Measurements from ENCODE around the gene PET100.

PET100 gene

DNA sequence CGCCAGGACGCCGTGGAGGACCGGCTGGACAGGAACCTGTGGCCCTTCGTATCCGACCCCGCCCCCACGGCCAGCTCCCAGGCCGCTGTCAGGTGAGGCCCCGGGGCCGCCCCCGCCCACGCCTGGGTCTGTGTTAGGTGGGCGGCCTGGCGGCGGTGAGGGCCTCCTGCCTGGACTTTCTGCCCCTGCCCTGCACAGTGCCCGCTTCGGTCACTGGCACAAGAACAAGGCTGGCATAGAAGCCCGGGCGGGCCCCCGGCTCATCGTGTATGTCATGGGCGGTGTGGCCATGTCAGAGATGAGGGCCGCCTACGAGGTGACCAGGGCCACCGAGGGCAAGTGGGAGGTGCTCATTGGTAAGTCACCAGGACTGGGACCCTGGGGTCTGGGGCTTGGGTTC is 17.6 kb downstream of the PET100 start:
- in situ Hi-C loops (cut with HindIII; ENCODE audit: low sequenced_read_pairs) = no loop called here

DNA sequence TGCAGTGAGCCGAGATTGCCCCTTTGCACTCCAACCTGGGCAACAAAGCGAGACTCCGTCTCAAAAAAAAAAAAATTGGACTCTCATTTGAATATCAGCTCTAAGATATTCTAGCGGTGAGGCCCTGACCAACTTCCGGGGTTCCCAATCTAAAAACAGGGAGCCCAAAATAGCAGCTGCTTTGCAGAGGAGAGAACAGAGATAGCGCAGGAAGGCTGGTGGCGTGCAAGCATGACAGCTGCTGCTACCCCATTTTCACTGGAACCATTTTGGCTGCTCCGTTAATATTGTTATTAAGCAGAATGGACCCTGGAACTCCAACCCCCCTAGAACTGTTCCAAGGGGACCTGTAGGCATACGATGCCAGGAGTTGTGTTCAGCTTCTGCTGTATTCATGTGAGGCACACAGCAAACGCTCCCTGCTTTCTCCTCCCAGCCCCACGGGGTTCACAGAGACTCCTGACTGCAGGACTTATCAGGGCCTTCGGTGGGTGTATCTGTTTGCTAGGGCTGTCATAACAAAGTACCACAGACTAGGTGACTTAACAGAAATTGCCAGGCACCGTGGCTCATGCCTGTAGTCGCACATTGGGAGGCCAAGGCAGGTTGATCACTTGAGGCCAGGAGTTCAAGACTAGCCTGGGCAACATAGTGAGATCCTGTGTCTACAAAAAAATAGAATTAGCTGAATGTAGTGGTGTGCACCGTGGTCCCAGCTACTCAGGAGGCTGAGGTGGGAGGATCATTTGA is 18.8 kb downstream of the PET100 start:
- in situ Hi-C loops (cut with HindIII; ENCODE audit: low sequenced_read_pairs) = no loop called here

DNA sequence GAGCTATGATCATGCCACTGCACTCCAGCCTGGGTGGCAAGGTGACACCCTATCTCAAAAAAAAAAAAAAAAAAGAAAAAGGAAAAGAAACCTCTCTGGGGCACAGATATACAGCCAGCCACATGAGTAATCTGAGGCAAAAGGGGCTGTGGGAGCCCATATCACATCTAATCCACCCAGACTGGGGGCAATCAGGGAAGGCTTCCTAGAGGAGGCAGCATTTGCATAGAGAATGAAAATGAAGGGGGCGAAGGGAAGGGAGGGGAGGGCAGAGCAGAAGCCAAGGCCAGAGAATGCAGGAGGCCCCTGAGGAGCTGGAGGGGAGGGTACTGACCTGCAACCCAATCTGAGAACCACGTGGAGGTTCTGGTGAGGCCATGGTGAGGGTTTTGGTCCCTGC is 20.6 kb downstream of the PET100 start:
- in situ Hi-C loops (cut with HindIII; ENCODE audit: low sequenced_read_pairs) = no loop called here

DNA sequence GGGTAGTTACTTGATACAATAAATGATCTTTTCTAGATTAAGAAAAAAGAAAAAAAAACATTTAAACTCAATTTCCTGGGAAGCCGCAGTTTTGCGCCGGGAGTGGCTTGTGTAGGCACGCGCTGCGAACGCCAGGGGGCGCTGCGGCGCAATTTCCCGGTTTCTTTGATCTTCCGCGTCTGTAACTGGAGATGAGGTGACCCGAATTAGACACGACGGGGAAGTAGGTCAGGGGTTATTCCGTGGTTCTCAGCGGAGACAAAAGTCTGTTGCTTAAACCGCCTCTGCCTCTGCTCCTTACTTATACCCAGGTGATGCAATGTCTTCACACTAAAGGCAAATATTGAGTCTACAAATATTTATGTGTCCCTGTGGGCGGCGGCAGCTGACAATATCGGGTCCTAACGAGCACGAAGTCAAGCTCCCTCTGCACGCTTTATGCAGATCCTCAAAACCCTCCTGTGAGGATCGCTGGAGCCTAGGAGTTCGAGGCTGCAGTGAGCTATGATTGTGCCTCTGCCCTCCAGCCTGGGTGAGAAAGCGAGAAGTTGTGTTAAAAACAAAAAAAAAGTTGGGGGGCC is 22.6 kb downstream of the PET100 start:
- in situ Hi-C loops (cut with HindIII; ENCODE audit: low sequenced_read_pairs) = no loop called here

DNA sequence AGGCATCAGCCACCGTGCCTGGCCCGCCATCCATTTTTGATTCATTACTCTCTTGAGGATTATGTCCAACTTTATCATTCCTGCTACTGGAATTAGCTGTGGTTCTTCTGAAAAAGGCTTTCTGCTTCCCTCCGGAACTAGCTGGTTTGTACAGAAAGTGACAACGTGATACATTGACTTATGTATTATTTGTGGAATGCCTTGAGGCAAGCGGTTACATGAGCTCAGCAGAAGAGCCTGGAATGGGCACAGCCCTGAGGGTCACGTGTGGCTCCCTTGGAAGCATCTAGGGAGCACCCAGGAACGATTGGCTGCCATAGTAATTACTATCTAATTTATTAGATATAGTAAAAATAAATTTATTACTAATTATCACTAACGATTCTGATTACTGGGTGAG is 24.8 kb downstream of the PET100 start:
- in situ Hi-C loops (cut with HindIII; ENCODE audit: low sequenced_read_pairs) = no loop called here

DNA sequence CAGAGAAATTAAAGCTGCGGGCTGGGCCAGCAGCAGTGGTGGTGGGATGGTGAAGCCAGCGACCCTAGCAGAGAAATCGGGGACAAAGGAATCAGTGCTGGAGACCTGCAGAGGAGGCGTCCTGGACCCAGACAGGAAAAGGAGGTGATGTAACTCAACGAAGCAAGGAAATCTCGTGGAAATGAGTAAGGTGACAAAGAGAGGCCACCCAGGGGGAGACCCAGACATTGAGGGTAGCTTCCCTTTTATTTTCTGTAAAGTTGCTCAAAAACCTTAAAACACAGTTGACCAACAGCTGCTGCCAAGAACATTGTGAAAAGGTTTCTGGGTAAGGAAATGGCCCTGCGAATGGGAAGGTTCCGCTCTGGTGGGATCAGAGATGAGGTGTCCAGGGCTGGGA is 26.0 kb downstream of the PET100 start:
- in situ Hi-C loops (cut with HindIII; ENCODE audit: low sequenced_read_pairs) = no loop called here

DNA sequence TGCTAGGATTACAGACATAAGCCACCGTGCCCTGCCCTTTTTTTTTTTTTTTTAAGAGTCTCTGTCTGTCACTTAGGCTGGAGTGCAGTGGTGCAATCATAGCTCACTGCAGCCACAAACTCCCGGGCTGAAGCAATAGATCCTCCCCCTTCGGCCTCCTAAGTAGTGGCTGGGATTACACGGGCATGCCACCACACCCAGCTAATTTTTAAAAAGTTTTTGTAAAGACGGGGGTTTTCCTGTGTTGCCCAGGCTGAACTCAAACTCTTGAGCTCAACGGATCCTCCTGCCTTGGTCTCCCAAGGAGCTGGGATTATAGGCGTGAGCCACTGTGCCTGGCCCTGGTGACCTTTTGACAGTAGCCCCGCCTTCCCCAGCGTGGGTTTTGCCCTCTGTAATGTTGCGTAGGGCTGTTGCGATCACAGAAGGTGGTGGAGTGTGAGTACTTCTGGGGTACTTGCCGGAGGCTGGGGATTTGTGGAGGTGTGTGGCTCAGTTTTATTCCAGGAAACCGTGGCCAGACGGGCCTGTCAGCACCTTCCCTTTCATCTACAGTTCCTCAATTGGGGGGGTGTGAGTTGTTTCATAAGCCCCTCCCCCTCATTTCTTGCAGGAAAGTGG is 27.6 kb downstream of the PET100 start:
- in situ Hi-C loops (cut with HindIII; ENCODE audit: low sequenced_read_pairs) = no loop called here

DNA sequence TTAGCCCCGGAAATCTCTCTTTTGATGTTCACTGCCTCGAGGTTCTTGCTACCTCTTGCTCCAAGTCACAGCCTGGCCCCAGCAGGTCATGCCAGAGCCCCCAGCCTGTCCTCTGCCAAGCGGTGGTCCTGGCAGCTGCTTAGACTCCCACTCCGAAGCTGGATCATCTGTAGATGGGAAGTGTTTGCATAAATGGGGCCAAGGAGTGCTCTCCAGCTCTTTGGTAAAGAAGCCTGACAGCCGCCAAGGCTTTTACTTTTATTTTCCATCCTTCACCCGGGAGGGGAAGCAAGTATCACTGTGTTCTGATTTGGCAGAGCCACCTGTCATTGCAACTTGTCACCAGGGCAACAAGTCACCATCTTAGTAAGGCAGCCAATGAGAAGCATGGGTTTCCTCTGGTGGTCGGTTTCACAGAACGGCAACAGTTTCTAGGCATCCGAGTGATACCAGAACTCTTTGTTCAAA is 28.7 kb downstream of the PET100 start:
- in situ Hi-C loops (cut with HindIII; ENCODE audit: low sequenced_read_pairs) = no loop called here

DNA sequence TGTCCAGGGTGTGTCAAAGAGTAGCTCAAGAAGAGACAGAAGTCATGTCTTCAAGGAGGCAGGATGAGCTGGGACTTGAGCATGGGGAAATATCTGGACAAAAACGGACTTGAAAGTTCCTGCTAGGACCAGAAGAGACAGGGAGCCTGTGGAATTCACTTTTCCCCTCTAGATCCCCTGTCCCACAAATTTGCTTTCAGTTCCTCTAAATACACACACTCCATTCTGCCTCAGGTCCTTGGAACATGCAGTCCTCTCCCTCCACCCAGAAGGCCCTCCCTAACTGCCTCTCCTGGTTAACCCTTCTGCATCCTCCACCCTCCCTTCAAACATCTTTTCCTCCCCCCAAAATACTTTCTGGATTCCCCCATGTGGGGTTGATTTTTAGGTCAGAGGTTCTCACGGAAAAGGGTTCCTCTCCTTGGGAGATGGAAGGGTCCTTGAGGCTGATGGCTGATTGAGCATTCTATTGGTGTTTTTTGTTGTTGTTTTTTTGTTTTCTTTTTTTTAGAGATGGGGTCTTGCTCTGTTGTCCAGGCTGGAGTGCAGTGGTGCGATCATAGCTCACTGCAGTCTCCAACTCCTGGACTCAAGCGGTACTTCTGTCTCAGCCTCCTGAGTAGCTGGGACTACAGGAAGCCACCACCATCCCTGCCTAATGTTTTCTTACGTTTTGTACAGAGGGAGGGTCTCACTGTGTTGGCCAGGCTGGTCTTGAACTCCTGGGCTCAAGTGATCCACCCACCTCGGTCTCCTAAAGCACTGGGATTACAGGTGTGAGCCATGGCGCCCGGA is 32.3 kb downstream of the PET100 start:
- in situ Hi-C loops (cut with HindIII; ENCODE audit: low sequenced_read_pairs) = no loop called here

DNA sequence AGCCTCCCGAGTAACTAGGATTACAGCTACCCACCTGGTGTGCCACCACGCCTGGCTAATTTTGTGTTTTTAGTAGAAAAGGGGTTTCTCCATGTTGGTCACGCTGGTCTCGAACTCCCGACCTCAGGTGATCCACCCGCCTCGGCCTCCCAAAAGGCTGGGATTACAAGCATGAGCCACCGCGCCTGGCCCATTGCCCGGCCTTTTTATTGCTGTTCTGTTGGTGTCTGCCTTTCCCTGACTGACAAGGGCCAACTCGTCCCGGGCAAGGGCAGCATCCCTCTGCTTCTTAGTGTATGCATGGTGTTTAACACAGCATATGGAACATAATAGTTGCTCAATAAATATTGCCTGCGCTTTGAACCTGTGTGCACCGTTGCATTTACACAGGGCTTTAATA is 33.1 kb downstream of the PET100 start:
- in situ Hi-C loops (cut with HindIII; ENCODE audit: low sequenced_read_pairs) = no loop called here

DNA sequence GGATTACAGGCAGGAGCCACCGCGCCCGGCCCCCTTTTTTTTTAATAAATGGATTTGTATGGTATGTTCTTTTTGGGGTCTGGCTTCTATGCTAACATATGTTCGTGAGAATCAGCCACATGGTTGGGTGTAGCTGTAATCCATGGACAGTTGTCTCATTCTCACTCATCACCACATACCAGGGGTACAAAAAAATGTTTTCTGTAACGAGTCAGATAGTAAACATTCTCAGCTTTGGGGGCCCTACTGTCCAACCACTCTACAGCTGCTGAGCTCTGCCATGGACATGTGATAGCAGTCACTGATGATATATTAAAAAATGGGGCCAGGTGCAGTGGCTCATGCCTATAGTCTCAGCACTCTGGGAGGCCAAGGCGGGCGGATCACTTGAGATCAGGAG is 34.1 kb downstream of the PET100 start:
- in situ Hi-C loops (cut with HindIII; ENCODE audit: low sequenced_read_pairs) = no loop called here

DNA sequence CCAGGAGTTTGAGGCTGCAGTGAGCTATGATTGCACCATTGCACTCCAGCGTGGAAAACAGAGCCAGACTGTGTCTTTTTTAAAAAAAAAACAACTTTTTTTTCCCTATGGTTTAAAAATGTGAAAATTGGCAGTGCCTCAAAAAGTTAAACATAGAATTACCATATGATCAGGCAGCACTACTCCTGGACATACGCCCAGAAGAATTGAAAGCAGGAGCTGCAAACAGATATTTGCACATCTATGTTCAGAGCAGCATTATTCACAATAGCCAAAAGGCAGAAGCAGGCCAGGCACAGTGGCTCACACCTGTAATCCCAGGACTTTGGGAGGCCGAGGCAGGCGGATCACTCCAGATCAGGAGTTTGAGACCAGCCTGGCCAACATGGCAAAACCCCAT is 35.5 kb downstream of the PET100 start:
- in situ Hi-C loops (cut with HindIII; ENCODE audit: low sequenced_read_pairs) = no loop called here

DNA sequence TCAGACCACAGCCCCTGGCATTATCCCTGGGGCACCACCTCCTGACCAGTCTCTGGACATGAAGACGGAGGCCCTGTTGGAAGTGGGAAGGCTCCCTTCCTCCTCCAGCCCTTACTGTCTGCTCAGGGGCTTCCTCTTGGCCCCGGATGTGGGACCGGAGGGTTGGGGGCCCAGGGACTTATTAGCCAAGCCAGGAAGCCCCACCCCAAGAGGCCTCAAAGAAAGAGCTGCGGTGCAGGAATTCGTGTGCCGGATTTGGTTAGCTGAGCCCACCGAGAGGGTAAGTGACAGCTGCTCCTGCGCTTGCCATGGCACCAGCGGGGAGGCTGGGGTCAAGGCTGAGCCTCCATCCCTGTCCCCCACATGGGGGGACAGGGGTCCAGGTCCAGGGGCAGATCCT is 39.2 kb downstream of the PET100 start, which contains the start of gene RETN:
Gene RETN, plus strand, starts transcription at position 208 of the 400 bp plus-strand sequence. CDS start 278 bp downstream, outside the sequence.
- in situ Hi-C loops (cut with HindIII; ENCODE audit: low sequenced_read_pairs) = no loop called here

DNA sequence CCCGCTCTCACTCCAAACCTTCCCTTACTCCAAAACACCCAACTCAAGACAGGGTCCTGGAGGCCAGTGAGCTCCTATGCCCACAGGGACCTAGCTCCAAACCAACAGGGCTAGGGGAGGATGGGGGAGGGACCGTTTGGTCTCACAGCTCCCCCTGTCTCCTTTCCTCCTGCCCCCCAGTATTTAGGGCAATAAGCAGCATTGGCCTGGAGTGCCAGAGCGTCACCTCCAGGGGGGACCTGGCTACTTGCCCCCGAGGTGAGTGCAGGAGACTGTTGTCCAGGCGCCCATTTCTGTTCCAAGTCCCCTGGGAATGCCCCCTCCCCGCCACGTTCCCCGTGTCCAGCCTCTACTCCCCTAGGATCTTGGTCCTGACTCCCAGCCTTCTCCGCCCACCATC is 40.0 kb downstream of the PET100 start:
- in situ Hi-C loops (cut with HindIII; ENCODE audit: low sequenced_read_pairs) = no loop called here

DNA sequence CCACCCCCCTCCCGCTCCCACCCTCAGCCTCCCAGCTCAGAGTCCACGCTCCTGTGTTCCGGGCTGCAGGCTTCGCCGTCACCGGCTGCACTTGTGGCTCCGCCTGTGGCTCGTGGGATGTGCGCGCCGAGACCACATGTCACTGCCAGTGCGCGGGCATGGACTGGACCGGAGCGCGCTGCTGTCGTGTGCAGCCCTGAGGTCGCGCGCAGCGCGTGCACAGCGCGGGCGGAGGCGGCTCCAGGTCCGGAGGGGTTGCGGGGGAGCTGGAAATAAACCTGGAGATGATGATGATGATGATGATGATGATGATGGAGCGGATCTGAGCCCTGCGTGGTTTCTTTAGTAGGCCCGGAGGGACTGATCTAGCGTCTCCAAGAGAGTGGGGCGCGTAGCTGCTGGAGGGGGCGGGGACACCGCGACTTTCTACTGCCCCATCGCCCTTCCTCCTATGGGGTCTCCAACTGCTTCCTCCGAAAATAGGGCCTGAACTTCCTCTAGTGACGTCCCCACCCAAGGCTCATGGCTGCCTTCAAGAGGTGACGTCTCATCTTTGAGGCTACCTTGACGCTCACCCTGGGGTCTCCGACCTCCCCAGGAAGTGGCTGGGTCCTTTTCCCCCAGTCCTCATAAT is 40.7 kb downstream of the PET100 start:
- in situ Hi-C loops (cut with HindIII; ENCODE audit: low sequenced_read_pairs) = no loop called here

DNA sequence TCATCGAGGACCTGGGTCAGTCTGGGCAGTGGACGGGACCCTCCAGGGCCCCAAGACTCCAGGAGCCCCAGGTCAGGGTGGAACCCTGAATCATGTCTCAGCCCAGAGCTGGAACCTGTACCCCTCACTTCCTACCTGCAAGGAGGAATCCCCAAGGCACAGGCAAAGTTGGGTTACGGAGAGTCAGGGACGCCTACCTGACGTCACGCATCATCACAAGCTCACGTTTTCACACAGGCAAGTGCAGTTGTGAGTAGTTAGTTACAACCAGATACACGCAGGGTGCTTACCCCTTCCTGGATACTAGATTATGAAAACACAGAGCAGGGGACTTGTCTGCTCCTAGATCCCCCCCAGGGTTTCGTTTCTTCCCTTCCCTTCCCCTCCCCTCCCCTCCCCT is 41.2 kb downstream of the PET100 start:
- in situ Hi-C loops (cut with HindIII; ENCODE audit: low sequenced_read_pairs) = no loop called here

DNA sequence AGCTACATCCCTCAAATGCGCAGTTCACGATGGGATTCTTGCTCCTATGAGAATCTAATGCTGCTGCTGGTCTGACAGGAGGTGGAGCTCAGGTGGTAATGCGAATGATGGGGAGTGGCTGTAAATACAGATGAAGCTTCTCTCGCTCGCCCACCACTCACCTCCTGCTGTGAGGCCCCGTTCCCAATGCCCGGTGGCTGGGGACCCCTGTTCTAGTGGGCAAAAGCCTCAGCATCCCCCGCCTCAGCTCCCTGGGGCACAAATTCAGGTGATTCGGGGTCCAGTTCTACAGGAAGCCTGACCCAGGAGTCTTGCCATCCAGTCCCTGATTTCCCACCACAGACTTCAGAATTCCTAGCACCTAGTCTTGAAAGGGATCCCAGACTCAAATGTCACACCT is 42.9 kb downstream of the PET100 start:
- in situ Hi-C loops (cut with HindIII; ENCODE audit: low sequenced_read_pairs) = no loop called here

DNA sequence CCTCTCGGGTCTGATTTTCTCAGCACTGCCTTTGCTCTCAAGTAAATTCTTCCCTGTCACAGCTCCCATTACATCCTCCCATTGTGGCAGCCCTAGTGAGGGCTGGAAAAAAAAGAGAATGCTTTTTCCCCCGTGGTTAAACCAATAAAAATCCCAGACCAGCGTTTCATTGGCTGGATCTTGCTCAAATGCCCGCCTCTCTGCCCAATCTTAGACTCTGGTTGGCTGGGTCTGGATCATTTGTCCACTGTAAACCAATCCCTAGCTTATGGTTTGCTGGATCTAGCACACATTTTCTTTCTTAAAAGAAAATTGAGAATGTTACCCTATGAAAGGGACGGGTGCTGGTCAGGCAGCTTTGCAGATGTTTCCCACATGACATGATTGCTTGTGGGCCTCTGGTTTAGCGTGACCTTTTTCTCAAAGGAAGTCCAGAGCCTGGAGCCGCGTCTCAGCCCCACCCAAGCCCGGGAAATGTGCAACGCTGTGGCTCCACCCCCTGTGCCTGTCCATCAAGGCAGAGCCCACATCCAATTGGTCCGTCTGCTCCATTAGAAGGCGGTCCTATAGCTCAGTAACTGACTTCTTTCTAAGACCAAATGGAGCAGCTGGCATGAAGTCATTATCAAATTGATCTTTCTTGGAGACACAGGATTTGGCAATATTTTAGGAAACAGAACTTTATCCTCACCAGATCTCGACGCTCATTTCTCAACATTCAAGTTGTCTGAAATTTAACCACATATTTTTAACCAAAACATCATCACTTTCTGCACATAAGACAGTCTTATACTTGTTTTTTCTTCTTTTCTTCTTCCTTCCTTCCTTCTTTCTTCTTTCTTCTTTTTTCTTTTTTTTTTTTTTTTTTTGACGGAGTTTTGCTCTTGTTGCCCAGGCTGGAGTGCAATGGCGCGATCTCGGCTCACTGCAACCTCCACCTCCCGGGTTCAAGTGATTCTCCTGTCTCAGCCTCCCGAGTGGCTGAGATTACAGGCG is 44.7 kb downstream of the PET100 start:
- in situ Hi-C loops (cut with HindIII; ENCODE audit: low sequenced_read_pairs) = no loop called here

DNA sequence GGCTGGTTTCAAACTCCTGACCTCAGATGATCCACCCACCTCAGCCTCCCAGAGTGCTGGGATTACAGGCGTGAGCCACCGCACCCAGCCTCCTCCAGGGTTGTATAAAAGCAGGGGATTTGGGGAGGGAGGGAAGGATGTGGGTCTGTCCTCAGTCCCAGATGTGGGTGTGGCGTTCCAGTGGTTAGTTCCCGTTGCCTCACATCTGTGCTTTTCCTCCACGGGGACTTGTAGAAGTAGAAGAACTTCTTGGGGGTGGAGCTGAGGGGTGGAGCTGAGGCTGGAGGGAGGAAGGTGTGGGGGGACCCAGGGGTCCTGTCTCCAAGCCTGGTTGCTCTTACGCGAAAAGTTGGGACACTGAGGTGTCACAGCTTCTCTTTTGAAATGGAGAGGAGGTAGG is 46.8 kb downstream of the PET100 start:
- in situ Hi-C loops (cut with HindIII; ENCODE audit: low sequenced_read_pairs) = no loop called here

DNA sequence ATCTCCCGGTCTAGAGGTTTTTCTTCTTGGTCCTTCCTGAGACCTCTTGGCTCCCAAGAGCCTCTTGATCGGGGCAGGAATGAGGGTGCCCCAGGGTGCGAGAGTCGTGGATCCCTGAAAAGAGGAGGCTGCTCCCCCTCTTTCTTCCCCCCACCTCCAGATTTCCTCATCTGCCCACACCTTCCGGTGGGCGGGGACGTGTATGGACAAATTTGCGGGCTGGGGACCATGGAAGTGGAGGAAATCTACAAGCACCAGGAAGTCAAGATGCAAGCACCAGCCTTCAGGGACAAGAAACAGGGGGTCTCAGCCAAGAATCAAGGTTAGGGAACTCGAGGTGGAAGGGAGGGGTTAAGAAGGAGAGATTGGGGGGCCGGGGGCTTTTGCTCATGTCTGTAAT is 47.3 kb downstream of the PET100 start, which contains the start of gene MCEMP1:
Gene MCEMP1, plus strand, starts transcription at position 237 of the 400 bp plus-strand sequence. Its CDS starts 31 bp downstream, at position 268.
- in situ Hi-C loops (cut with HindIII; ENCODE audit: low sequenced_read_pairs) = no loop called here

Measured in DLD1 (cell line).